K562 treated with DMSO at 1 percent for 24 hours (cell line): ENCODE results near the gene NUP62. TPM values are rescaled to one million over a fixed set of nuclear protein-coding genes. Genes with fewer than 3 reads are reported as not detected.

Experiments
- total RNA-seq: library from RNA; unstranded; fragments of 300-600 nt; gene quantifications from 2 replicates; pipeline ENCODE4 v1.2.3, GENCODE V29; 2022; ENCODE audit warnings: low read depth; ENCODE audit not compliant: insufficient read depth

Gene NUP62, protein sequence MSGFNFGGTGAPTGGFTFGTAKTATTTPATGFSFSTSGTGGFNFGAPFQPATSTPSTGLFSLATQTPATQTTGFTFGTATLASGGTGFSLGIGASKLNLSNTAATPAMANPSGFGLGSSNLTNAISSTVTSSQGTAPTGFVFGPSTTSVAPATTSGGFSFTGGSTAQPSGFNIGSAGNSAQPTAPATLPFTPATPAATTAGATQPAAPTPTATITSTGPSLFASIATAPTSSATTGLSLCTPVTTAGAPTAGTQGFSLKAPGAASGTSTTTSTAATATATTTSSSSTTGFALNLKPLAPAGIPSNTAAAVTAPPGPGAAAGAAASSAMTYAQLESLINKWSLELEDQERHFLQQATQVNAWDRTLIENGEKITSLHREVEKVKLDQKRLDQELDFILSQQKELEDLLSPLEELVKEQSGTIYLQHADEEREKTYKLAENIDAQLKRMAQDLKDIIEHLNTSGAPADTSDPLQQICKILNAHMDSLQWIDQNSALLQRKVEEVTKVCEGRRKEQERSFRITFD
- total RNA-seq = 72.0 and 81.7 TPM in 2 replicates

DNA sequence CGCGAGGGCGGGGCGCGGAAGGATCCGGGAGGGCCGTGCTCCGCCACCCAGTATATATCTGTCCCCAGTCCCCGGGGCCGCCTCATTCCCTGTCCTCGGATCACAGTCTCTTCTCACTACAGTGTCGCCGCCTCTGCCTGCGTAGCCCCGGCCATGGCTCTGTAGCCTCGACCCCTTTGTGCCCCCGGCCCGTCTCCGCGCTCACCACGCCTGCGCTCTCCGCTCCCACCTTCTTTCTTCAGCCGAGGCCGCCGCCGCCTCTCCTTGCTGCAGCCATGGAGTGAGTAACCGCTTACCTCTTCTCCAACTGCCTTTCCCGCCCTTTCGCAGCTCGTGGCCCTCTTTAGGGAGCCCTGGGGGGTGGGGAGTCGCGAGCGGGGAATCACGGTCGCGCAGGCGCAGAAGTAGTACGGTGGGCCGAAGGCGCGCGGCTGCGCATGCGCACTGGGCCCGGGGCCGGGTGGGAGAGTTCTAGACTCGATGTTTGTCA lies at the start of gene NUP62, which contains the start of gene ATF5:
Gene NUP62 (minus strand): TSS at position 384 of the 490 bp plus-strand sequence. CDS start 19,697 bp downstream, outside the sequence.
Gene ATF5 (plus strand): TSS at position 85 of the 490 bp plus-strand sequence. CDS start 1,646 bp downstream, outside the sequence.

DNA sequence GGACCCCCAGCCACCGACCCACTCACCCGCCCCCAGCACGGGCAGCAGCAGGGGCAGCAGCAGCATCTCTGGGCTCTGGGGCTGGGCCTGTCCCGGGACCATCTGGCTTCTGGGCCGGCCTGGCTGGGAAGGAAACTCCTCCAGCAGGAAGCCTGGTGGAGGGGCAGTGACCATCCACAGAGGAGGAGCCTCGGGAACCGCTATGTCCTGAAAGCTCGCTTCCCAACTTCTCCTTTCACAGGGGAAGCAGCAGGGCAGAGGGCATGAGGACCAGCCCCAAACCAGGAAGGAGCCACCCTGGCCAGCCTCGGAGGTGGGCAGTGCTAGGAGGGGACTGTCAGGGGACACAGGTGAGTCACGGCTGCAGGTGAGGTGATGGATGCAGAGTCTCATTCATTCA lies 31.7 kb upstream of the NUP62 start, which contains the start of gene SIGLEC11:
Gene SIGLEC11 (minus strand): TSS at position 193 of the 400 bp plus-strand sequence. CDS start 91 bp downstream, at position 102.

GRCh38 chr19:49896863-49897621 lies 32.3 kb downstream of the NUP62 start, which contains the start of gene IL4I1:
IL4I1 (minus strand) TSS chr19:49896887; CDS start chr19:49896160, 727 bp downstream.

DNA sequence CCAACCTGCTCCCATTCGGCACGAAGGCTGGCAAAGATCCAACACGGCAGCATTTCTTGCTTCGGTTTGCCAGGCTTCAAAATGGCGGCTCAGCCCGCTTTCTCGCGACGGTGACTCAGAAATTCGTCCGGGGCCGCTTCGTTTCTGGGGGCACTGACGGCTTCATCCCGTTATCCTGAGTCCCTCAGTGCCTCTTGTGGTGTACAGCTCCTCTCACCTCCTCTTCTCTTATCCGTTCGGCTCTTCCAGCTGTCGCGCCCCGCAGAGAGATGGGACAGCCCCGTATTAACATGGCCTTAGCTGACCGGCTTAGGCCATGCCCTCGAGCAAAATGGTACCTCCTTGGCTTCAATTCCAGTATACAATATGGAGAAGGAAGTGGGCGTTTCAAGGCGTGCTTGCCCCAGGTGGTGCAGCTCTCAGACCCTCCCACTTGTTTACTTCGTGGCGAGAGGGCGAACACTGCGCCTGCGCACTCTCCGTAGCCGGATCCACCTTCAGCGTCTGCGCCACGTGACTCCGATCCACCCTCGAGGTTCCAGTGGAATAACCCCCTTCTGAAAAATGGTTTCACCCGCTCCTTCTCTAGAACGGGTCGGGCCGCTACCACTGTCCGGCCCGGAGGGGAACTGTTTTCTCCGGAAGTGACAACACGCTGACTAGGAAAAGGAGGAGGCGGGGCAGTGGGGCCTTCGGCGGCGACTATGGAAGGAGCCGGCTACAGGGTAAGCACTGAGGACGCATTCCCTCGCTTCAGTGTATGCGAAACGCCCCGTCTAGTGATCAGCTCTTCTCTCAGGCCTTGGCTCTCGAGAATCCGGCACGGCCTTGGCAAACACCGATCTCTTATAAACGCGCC lies 52.1 kb downstream of the NUP62 start, which contains the start of the genes AKT1S1 and TBC1D17:
Gene AKT1S1 (minus strand): TSS at position 336 of the 859 bp plus-strand sequence. CDS start 4,060 bp downstream, outside the sequence.
Gene TBC1D17 (plus strand): TSS at position 683 of the 859 bp plus-strand sequence. CDS start 22 bp downstream, at position 705.

GRCh38 chr19:49866933-49867782 lies 62.1 kb downstream of the NUP62 start, which contains the start of gene PNKP:
PNKP (minus strand) TSS chr19:49867576; CDS start chr19:49867204, 372 bp downstream.

Other genes with a start within 250 kb of the NUP62 start
- 9.0 and 9.7 TPM in 2 replicates for gene ADM5, start 239.9 kb downstream of the NUP62 start, total RNA-seq
- 7.8 and 8.0 TPM in 2 replicates for gene CPT1C, start 238.4 kb downstream of the NUP62 start, total RNA-seq
- 5.6 and 8.6 TPM in 2 replicates for gene TSKS, start 166.2 kb downstream of the NUP62 start, total RNA-seq
- 168 and 176 TPM in 2 replicates for gene AP2A1, start 162.5 kb downstream of the NUP62 start, total RNA-seq
- gene FUZ, start 116.2 kb downstream of the NUP62 start, total RNA-seq = 6.3 and 14.1 TPM in 2 replicates
- gene MED25, start 111.2 kb downstream of the NUP62 start, total RNA-seq = 94.0 and 104 TPM in 2 replicates
- gene PTOV1, start 78.3 kb downstream of the NUP62 start, total RNA-seq = 217 and 237 TPM in 2 replicates
- gene PNKP, start 61.9 kb downstream of the NUP62 start, total RNA-seq = 66.3 and 78.1 TPM in 2 replicates
- gene AKT1S1, start 52.1 kb downstream of the NUP62 start, total RNA-seq = 52.6 and 60.0 TPM in 2 replicates
- 17.9 and 21.2 TPM in 2 replicates for gene TBC1D17, start 51.8 kb downstream of the NUP62 start, total RNA-seq
- 3.1 and 4.1 TPM in 2 replicates for gene IL4I1, start 32.6 kb downstream of the NUP62 start, total RNA-seq
- 973 and 1,076 TPM in 2 replicates for gene ATF5, start 299 bp downstream of the NUP62 start, total RNA-seq
- not detected in 2 replicates for gene SIGLEC11, start 31.7 kb upstream of the NUP62 start, total RNA-seq
- gene VRK3, start 95.9 kb upstream of the NUP62 start, total RNA-seq = 76.5 and 90.4 TPM in 2 replicates
- 7.7 and 9.1 TPM in 2 replicates for gene ZNF473, start 96.5 kb upstream of the NUP62 start, total RNA-seq
- not detected in 2 replicates for gene IZUMO2, start 233.8 kb upstream of the NUP62 start, total RNA-seq